Stimulated activated CD8-positive, alpha-beta memory T cell treated with anti-CD3 and anti-CD28 coated beads, Interleukin-4, amount 100 ng/mL, for 24 hours (primary cell): ENCODE results near the gene LILRA6.

Source experiments
- DNase-seq: peaks from one replicate; pipeline ENCODE4 v3.0.0-alpha.2; 2020; ENCODE audit warnings: low read depth

LILRA6 gene

DNA sequence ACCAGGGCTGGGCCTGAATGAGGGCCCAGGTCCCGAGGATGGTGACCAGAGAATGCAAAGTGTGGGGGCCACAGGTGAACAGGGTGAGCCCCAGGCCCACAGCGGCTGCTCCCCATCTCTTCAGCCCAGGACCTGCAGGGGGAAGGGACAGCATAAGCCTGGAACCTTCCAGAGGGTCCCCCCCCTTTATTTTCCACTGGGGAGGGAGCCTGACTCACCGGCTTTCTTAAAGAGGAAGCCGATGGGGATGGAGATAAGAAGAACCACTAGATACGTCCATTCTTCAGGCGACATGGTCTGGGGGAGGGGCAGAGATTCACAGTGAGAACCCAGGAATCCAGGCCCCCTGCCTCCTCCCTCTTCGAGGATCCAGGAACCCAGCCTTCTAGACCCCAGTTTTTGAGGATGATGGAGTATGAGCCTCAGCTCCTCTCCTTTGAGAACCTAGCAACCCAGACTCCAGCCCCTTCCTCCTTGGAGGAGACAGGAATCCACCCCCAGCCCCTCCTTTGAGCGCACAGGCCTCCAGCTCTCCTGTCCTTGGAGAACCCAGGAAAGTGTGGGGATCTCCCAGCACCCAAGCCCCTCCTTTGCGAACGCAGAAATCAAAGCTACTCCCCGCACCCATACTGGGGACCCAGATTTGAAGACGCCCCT, 54.2 kb downstream of the LILRA6 start:
- no peak for DNase-seq

DNA sequence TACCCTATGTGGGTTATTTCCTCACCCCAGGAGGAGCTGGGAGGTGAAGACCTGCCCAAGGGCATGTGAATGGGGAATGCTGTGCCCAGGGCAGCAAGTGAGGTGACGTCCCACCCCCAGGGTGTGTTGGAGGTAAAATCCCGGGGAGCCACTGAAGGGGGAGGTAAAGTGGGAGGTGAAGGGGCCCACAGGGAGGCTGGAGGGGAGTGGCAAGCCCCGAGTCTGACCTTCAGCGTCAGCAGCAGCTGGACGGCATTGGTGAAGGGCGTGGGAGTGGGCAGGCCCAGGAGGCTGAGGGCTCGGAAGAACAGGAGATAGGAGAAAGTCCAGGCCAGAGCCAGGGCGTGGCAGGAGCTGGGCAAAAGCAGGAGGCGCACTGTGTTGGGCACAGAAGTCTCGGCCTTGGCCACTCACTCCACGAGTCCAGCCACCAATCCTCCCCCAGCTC, 55.6 kb downstream of the LILRA6 start:
- DNase-seq, result no peak
